ENCODE data around the gene LRRC3.

LRRC3 gene

GRCh38 chr21:44445145-44445812, 10.0 kb upstream of the LRRC3 start:
- no peaks in the 10 kb centered on the region for H3K4me1 ChIP-seq (ENCODE audit: insufficient read depth, poor library complexity, severe bottlenecking)
- TF ChIP-seq CTCF (IDR thresholded peaks at IDR 0.05; ENCODE audit: poor library complexity, severe bottlenecking), result no peak
- H3K4me3 ChIP-seq (ENCODE audit: severe bottlenecking), result no peak overlapping the region
- peaks cover 31% of the 10 kb centered on the region for H3K27me3 ChIP-seq (ENCODE audit: insufficient read depth, poor library complexity, severe bottlenecking)
- ATAC-seq (ENCODE audit: low read depth) (no peak), DNase-seq (ENCODE audit: low spot score) (no peak)
- H3K9me3 ChIP-seq (ENCODE audit: severe bottlenecking), result no peaks in the 10 kb centered on the region
- no peak overlapping the region for H3K27ac ChIP-seq (ENCODE audit: poor library complexity, severe bottlenecking)
- no peaks in the 10 kb centered on the region for H3K36me3 ChIP-seq (ENCODE audit: low read depth)

- no peak overlapping the region for H3K4me3 ChIP-seq (ENCODE audit: severe bottlenecking)
- H3K4me1 ChIP-seq (ENCODE audit: insufficient read depth, poor library complexity, severe bottlenecking), result no peaks in the 10 kb centered on the region
- H3K9me3 ChIP-seq (ENCODE audit: severe bottlenecking), result no peaks in the 10 kb centered on the region
- no peak overlapping the region for H3K27ac ChIP-seq (ENCODE audit: poor library complexity, severe bottlenecking)
- no peak for ATAC-seq (ENCODE audit: low read depth)
- TF ChIP-seq CTCF (IDR thresholded peaks at IDR 0.05; ENCODE audit: poor library complexity, severe bottlenecking), result no peak
- peaks cover 42% of the 10 kb centered on the region for H3K27me3 ChIP-seq (ENCODE audit: insufficient read depth, poor library complexity, severe bottlenecking)
- DNase-seq (ENCODE audit: low spot score), result no peak
- no peaks in the 10 kb centered on the region for H3K36me3 ChIP-seq (ENCODE audit: low read depth)
Observed at GRCh38 chr21:44448651-44449131, 6.6 kb upstream of the LRRC3 start.

- no peaks in the 10 kb centered on the region for H3K4me1 ChIP-seq (ENCODE audit: insufficient read depth, poor library complexity, severe bottlenecking)
- H3K36me3 ChIP-seq (ENCODE audit: low read depth), result no peaks in the 10 kb centered on the region
- H3K4me3 ChIP-seq (ENCODE audit: severe bottlenecking), result no peak overlapping the region
- ATAC-seq (ENCODE audit: low read depth), result peak; percentile 25; the same call in 1 of the 3 replicates
- no peak overlapping the region for H3K27ac ChIP-seq (ENCODE audit: poor library complexity, severe bottlenecking)
- H3K9me3 ChIP-seq (ENCODE audit: severe bottlenecking), result no peaks in the 10 kb centered on the region
- TF ChIP-seq CTCF (IDR thresholded peaks at IDR 0.05; ENCODE audit: poor library complexity, severe bottlenecking), result no peak
- peaks cover 42% of the 10 kb centered on the region for H3K27me3 ChIP-seq (ENCODE audit: insufficient read depth, poor library complexity, severe bottlenecking)
- peak; percentile 57 for DNase-seq (ENCODE audit: low spot score)
Observed at GRCh38 chr21:44449473-44450363, 5.6 kb upstream of the LRRC3 start.

- no peak overlapping the region for H3K27ac ChIP-seq (ENCODE audit: poor library complexity, severe bottlenecking)
- no peak for TF ChIP-seq CTCF (IDR thresholded peaks at IDR 0.05; ENCODE audit: poor library complexity, severe bottlenecking)
- no peaks in the 10 kb centered on the region for H3K9me3 ChIP-seq (ENCODE audit: severe bottlenecking)
- H3K36me3 ChIP-seq (ENCODE audit: low read depth), result no peaks in the 10 kb centered on the region
- H3K4me1 ChIP-seq (ENCODE audit: insufficient read depth, poor library complexity, severe bottlenecking), result no peaks in the 10 kb centered on the region
- ATAC-seq (ENCODE audit: low read depth) (no peak), DNase-seq (ENCODE audit: low spot score) (no peak)
- peaks cover 42% of the 10 kb centered on the region for H3K27me3 ChIP-seq (ENCODE audit: insufficient read depth, poor library complexity, severe bottlenecking)
- H3K4me3 ChIP-seq (ENCODE audit: severe bottlenecking), result no peak overlapping the region
Observed at GRCh38 chr21:44450402-44450801, 4.9 kb upstream of the LRRC3 start.
